Suprapubic skin (tissue), 4 donors: Measurements from ENCODE around the gene PDCD10. TPM values are rescaled to one million over a fixed set of nuclear protein-coding genes. Genes with fewer than 3 reads are reported as not detected.

ENCODE experiments used
- DNase-seq, 2 donors: peaks; one replicate each; pipeline ENCODE4 v3.0.0-alpha.2; 2019; ENCODE audit warnings: low spot score in 2 of 2
- H3K27ac ChIP-seq: fragments of 200-600 bp; sonication (generic); one replicate; pipeline ENCODE4 v1.5.1; 2019
- H3K27me3 ChIP-seq: fragments of 200-600 bp; sonication (generic); one replicate; pipeline ENCODE4 v1.5.1; 2019
- H3K36me3 ChIP-seq: fragments of 200-600 bp; sonication (generic); one replicate; pipeline ENCODE4 v1.5.1; 2019
- H3K4me1 ChIP-seq: fragments of 200-600 bp; sonication (generic); one replicate; pipeline ENCODE4 v1.5.1; 2019
- H3K4me3 ChIP-seq: fragments of 200-600 bp; sonication (generic); one replicate; pipeline ENCODE4 v1.5.1; 2019; ENCODE audit warnings: mild to moderate bottlenecking
- H3K9me3 ChIP-seq: fragments of 200-600 bp; sonication (generic); one replicate; pipeline ENCODE4 v1.5.1; 2019
- CTCF ChIP-seq, 2 donors: fragments of 200-600 bp in 1 of 2; fragments of 450-650 bp in 1 of 2; sonication (generic) in 1 of 2; IDR thresholded peaks; one replicate each; pipeline ENCODE4 v1.5.1; 2016 to 2019; ENCODE audit warnings: antibody characterized with exemption in 2 of 2, mild to moderate bottlenecking in 1 of 2, moderate library complexity in 1 of 2
- EP300 ChIP-seq: sonication (generic); formaldehyde crosslinking; IDR thresholded peaks from one replicate; pipeline ENCODE4 v1.6.1; 2017; ENCODE audit warnings: antibody characterized with exemption
- POLR2A ChIP-seq, 2 donors: fragments of 450-650 bp; IDR thresholded peaks; one replicate each; pipeline ENCODE4 v1.6.1; 2017; ENCODE audit warnings: antibody characterized with exemption in 2 of 2, mild to moderate bottlenecking in 2 of 2, moderate library complexity in 2 of 2
- POLR2AphosphoS5 ChIP-seq, 3 donors: sonication (generic); formaldehyde crosslinking; IDR thresholded peaks; one replicate each; pipeline ENCODE4 v1.6.1; 2017; ENCODE audit warnings: antibody characterized with exemption in 3 of 3
- WGBS: methylation state at CpG from one replicate; pipeline ENCODE4 v1.1.5; 2018; 5-methylcytosine and 5-hydroxymethylcytosine counted together
- total RNA-seq, 4 donors: library from RNA; depleted of rRNA; stranded (reverse); fragments of >200 nt; gene quantifications; one replicate each; pipeline ENCODE4 v1.1.0, GENCODE V29; 2016

The PDCD10 gene
- total RNA-seq, 4 donors from 2014 or later = 45.7 to 57.2 (median 53.2) TPM

DNA sequence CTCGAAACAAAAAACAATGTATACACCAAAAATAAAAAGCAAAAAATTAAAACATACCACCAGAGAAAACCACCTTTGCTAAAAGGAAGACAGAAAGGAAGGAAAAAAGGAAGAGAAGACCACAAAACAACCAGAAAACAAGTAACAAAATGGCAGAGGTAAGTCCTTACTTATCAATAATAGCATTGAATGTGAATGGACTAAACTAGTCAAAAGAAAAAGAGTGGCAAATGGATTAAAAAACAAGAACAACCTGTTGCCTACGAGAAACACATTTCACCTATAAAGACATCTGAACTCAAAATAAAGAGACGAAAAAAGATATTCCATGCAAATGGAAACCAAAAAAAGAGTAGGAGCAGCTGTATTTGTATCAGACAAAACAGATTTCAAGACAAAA is 22.2 kb downstream of the PDCD10 start:
- H3K36me3 ChIP-seq = peaks cover 24% of the 10 kb centered on the region
- TF ChIP-seq POLR2A (IDR thresholded peaks at IDR 0.05) (no peak), CTCF (IDR thresholded peaks at IDR 0.05) (no peak), POLR2AphosphoS5 (IDR thresholded peaks at IDR 0.05) (no peak), EP300 (no peak)
- no peak overlapping the region for H3K27ac ChIP-seq
- no peak for DNase-seq
- no peak overlapping the region for H3K4me3 ChIP-seq
- H3K4me1 ChIP-seq = no peaks in the 10 kb centered on the region
- no peaks in the 10 kb centered on the region for H3K9me3 ChIP-seq
- no peaks in the 10 kb centered on the region for H3K27me3 ChIP-seq
- 98% methylated on average over 3 of the region's 3 CpGs for WGBS

DNA sequence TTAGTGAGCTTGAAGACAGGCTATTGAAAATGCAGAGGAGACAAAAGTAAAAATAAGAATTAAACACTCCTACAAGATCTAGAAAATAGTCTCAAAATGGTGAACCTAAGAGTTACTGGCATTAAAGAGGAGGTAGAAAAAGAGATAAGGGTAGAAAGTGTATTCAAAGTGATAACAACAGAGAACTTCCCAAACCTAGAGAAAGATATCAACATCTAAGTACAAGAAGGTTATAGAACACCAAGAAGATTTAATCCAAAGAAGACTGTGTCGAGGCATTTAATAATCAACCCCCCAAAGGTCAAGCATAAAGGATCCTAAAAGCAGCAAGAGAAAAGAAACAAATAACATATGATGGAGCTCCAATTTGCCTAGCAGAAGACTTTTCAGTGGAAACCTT is 23.3 kb downstream of the PDCD10 start:
- H3K27ac ChIP-seq = no peak overlapping the region
- no peaks in the 10 kb centered on the region for H3K4me1 ChIP-seq
- peaks cover 23% of the 10 kb centered on the region for H3K36me3 ChIP-seq
- no peak for TF ChIP-seq POLR2AphosphoS5 (IDR thresholded peaks at IDR 0.05)
- no peak for TF ChIP-seq EP300
- TF ChIP-seq CTCF (IDR thresholded peaks at IDR 0.05) = no peak
- no peak for TF ChIP-seq POLR2A (IDR thresholded peaks at IDR 0.05)
- no peaks in the 10 kb centered on the region for H3K27me3 ChIP-seq
- H3K4me3 ChIP-seq = no peak overlapping the region
- no peaks in the 10 kb centered on the region for H3K9me3 ChIP-seq
- no peak for DNase-seq
- 94% methylated on average over 1 of the region's 1 CpG for WGBS

GRCh38 chr3:167710552-167710951 is 24.1 kb downstream of the PDCD10 start:
- Histone ChIP-seq H3K4me3 (no peak overlapping the region), H3K27ac (no peak overlapping the region), H3K36me3 (peaks cover 23% of the 10 kb centered on the region), H3K9me3 (no peaks in the 10 kb centered on the region), H3K4me1 (peaks cover 6% of the 10 kb centered on the region), H3K27me3 (no peaks in the 10 kb centered on the region)
- no peak for DNase-seq
- TF ChIP-seq POLR2AphosphoS5 (IDR thresholded peaks at IDR 0.05) (no peak), EP300 (no peak), CTCF (IDR thresholded peaks at IDR 0.05) (no peak), POLR2A (IDR thresholded peaks at IDR 0.05) (no peak)

- H3K4me1 ChIP-seq = peaks cover 9% of the 10 kb centered on the region
- H3K4me3 ChIP-seq = no peak overlapping the region
- no peak for DNase-seq
- no peaks in the 10 kb centered on the region for H3K27me3 ChIP-seq
- no peaks in the 10 kb centered on the region for H3K9me3 ChIP-seq
- no peak overlapping the region for H3K27ac ChIP-seq
- H3K36me3 ChIP-seq = peaks cover 23% of the 10 kb centered on the region
- TF ChIP-seq CTCF (IDR thresholded peaks at IDR 0.05) (no peak), EP300 (no peak)
- WGBS = no CpG with 5 or more reads among the region's 4 CpGs
Measured at GRCh38 chr3:167709690-167710089, 25.0 kb downstream of the PDCD10 start.

GRCh38 chr3:167705840-167706239 is 28.9 kb downstream of the PDCD10 start:
- no peak overlapping the region for H3K4me3 ChIP-seq
- no peaks in the 10 kb centered on the region for H3K27me3 ChIP-seq
- TF ChIP-seq CTCF (IDR thresholded peaks at IDR 0.05) (no peak), POLR2A (IDR thresholded peaks at IDR 0.05) (no peak), EP300 (no peak), POLR2AphosphoS5 (IDR thresholded peaks at IDR 0.05) (no peak)
- no peaks in the 10 kb centered on the region for H3K9me3 ChIP-seq
- H3K4me1 ChIP-seq = peaks cover 9% of the 10 kb centered on the region
- DNase-seq = no peak
- H3K36me3 ChIP-seq = peaks cover 42% of the 10 kb centered on the region
- 85% methylated on average over 2 of the region's 2 CpGs for WGBS
- H3K27ac ChIP-seq = no peak overlapping the region
